ENCODE results near the gene SAMHD1. TPM values are rescaled to one million over a fixed set of nuclear protein-coding genes. Genes with fewer than 3 reads are reported as not detected.

SAMHD1 gene
- polyA plus RNA-seq, 1 of the 3 experiments (the other 2 are of a cell fraction): 5.9 TPM

- TF ChIP-seq, protein P1, sequence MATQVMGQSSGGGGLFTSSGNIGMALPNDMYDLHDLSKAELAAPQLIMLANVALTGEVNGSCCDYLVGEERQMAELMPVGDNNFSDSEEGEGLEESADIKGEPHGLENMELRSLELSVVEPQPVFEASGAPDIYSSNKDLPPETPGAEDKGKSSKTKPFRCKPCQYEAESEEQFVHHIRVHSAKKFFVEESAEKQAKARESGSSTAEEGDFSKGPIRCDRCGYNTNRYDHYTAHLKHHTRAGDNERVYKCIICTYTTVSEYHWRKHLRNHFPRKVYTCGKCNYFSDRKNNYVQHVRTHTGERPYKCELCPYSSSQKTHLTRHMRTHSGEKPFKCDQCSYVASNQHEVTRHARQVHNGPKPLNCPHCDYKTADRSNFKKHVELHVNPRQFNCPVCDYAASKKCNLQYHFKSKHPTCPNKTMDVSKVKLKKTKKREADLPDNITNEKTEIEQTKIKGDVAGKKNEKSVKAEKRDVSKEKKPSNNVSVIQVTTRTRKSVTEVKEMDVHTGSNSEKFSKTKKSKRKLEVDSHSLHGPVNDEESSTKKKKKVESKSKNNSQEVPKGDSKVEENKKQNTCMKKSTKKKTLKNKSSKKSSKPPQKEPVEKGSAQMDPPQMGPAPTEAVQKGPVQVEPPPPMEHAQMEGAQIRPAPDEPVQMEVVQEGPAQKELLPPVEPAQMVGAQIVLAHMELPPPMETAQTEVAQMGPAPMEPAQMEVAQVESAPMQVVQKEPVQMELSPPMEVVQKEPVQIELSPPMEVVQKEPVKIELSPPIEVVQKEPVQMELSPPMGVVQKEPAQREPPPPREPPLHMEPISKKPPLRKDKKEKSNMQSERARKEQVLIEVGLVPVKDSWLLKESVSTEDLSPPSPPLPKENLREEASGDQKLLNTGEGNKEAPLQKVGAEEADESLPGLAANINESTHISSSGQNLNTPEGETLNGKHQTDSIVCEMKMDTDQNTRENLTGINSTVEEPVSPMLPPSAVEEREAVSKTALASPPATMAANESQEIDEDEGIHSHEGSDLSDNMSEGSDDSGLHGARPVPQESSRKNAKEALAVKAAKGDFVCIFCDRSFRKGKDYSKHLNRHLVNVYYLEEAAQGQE (IDR thresholded peaks at IDR 0.05; ENCODE audit: low read depth, low read length): no peak
These were observed 79.6 kb downstream of the SAMHD1 start (continued) for GRCh38 chr20:36871640-36872570.

- 90% methylated on average over 7 of the region's 8 CpGs for WGBS (ENCODE audit: low lambda C conversion rate)
These were observed 84.6 kb downstream of the SAMHD1 start for GRCh38 chr20:36866681-36867495.

GRCh38 chr20:36866164-36866563, 85.3 kb downstream of the SAMHD1 start:
- Histone ChIP-seq H2AFZ (ENCODE audit: low read depth) (no peak overlapping the region), H3F3A (replicated peaks; ENCODE audit: insufficient read depth) (peaks cover 13% of the 10 kb centered on the region), H3K27ac (ENCODE audit: low read depth in 2 of 2, low read length in 1 of 2) (no peak overlapping the region), H3K9ac (no peak overlapping the region), H3K4me3 (ENCODE audit: low read depth in 2 of 2, low read length in 1 of 2) (no peak overlapping the region), H3K27me3 (ENCODE audit: insufficient read depth) (no peaks in the 10 kb centered on the region), H3K79me2 (ENCODE audit: insufficient read depth) (peaks cover 25% of the 10 kb centered on the region), H3K4me2 (no peak overlapping the region), H4K20me1 (ENCODE audit: insufficient read depth) (peaks cover 7% of the 10 kb centered on the region; the same call in 1 of the 2 replicates), H3K36me3 (replicated peaks in 1 of 2; ENCODE audit: control insufficient read depth in 1 of 2, insufficient read depth in 2 of 2, low read length in 1 of 2) (no peaks in the 10 kb centered on the region), H3K4me1 (ENCODE audit: control insufficient read depth in 1 of 2, insufficient read depth in 2 of 2, low read depth in 1 of 2, low read length in 1 of 2) (peaks cover 6 to 7% of the 10 kb centered on the region in 2 experiments; a peak in 2 of 4 replicates), H3K9me2 (no peaks in the 10 kb centered on the region), H3K9me3 (no peaks in the 10 kb centered on the region)
- POLR2A ChIA-PET: no interaction called here
- WGBS (ENCODE audit: low lambda C conversion rate): 90% methylated on average over 7 of the region's 7 CpGs
- DNase-seq: no peak
- CTCF ChIA-PET: interaction anchor here (1.2 kb wide), 1 partner anchor 20 kb away, joined by 3 read pairs; no protein-coding TSS in a partner anchor
- no peak for TF ChIP-seq YY1 (IDR thresholded peaks at IDR 0.05; ENCODE audit: low read depth)
- TF ChIP-seq USF2 (IDR thresholded peaks at IDR 0.05; ENCODE audit: borderline replicate concordance, low read depth, low read length): no peak
- no peak for TF ChIP-seq IRF3 (IDR thresholded peaks at IDR 0.05; ENCODE audit: low read depth, low read length)
- TF ChIP-seq SIN3A (IDR thresholded peaks at IDR 0.05; ENCODE audit: borderline replicate concordance, low read depth, low read length): no peak
- TF ChIP-seq FOXJ3 (CRISPR knock-in tag; IDR thresholded peaks at IDR 0.05): no peak
- TF ChIP-seq PBX3 (IDR thresholded peaks at IDR 0.05): no peak
- no peak for TF ChIP-seq CHD2 (IDR thresholded peaks at IDR 0.05; ENCODE audit: low read length, partially characterized antibody)
- TF ChIP-seq, protein P2, sequence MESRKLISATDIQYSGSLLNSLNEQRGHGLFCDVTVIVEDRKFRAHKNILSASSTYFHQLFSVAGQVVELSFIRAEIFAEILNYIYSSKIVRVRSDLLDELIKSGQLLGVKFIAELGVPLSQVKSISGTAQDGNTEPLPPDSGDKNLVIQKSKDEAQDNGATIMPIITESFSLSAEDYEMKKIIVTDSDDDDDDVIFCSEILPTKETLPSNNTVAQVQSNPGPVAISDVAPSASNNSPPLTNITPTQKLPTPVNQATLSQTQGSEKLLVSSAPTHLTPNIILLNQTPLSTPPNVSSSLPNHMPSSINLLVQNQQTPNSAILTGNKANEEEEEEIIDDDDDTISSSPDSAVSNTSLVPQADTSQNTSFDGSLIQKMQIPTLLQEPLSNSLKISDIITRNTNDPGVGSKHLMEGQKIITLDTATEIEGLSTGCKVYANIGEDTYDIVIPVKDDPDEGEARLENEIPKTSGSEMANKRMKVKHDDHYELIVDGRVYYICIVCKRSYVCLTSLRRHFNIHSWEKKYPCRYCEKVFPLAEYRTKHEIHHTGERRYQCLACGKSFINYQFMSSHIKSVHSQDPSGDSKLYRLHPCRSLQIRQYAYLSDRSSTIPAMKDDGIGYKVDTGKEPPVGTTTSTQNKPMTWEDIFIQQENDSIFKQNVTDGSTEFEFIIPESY (IDR thresholded peaks at IDR 0.05; ENCODE audit: borderline replicate concordance, low read depth): no peak

More at GRCh38 chr20:36866681-36867495, 84.6 kb downstream of the SAMHD1 start:
- no peak overlapping the region for H3K27ac ChIP-seq (ENCODE audit: low read depth in 2 of 2, low read length in 1 of 2)
- H3K9me2 ChIP-seq: no peaks in the 10 kb centered on the region
- H3F3A ChIP-seq (replicated peaks; ENCODE audit: insufficient read depth): peaks cover 13% of the 10 kb centered on the region
- POLR2A ChIA-PET: interaction anchor here (0.8 kb wide), 1 partner anchor 10 kb away, joined by 3 read pairs; no protein-coding TSS in a partner anchor
- H3K4me2 ChIP-seq: no peak overlapping the region
- H3K27me3 ChIP-seq (ENCODE audit: insufficient read depth): no peaks in the 10 kb centered on the region
- TF ChIP-seq RCOR1 (IDR thresholded peaks at IDR 0.05; ENCODE audit: low read length): no peak
- TF ChIP-seq TCF12 (IDR thresholded peaks at IDR 0.05): no peak
- no peak for TF ChIP-seq FOXM1 (IDR thresholded peaks at IDR 0.05; ENCODE audit: low read depth)
- TF ChIP-seq SMC3 (IDR thresholded peaks at IDR 0.05; ENCODE audit: low read depth, low read length): no peak
- no peak for TF ChIP-seq MEF2A (IDR thresholded peaks at IDR 0.05; ENCODE audit: borderline replicate concordance, low read depth)
- no peaks in the 10 kb centered on the region for H3K9me3 ChIP-seq
- CTCF ChIA-PET: interaction anchor here (1.2 kb wide), 1 partner anchor 19 kb away, joined by 3 read pairs; no protein-coding TSS in a partner anchor
- DNase-seq: no peak
- H3K4me3 ChIP-seq (ENCODE audit: low read depth in 2 of 2, low read length in 1 of 2): no peak overlapping the region
- no peaks in the 10 kb centered on the region for H3K36me3 ChIP-seq (replicated peaks in 1 of 2; ENCODE audit: control insufficient read depth in 1 of 2, insufficient read depth in 2 of 2, low read length in 1 of 2)
- H4K20me1 ChIP-seq (ENCODE audit: insufficient read depth): no peaks in the 10 kb centered on the region
- H3K79me2 ChIP-seq (ENCODE audit: insufficient read depth): peaks cover 18% of the 10 kb centered on the region; the same call in 1 of the 2 replicates
- H2AFZ ChIP-seq (ENCODE audit: low read depth): no peak overlapping the region
- peaks cover 0 to under 1% of the 10 kb centered on the region in 2 experiments; a peak in 1 of 4 replicates for H3K4me1 ChIP-seq (ENCODE audit: control insufficient read depth in 1 of 2, insufficient read depth in 2 of 2, low read depth in 1 of 2, low read length in 1 of 2)
- H3K9ac ChIP-seq: no peak overlapping the region
